Measurements from ENCODE around the gene DNASE1L3. TPM values are rescaled to one million over a fixed set of nuclear protein-coding genes. Genes with fewer than 3 reads are reported as not detected.
A peak's percentile ranks its signal among the peaks of the same experiment; 100 is the strongest.

DNASE1L3 gene
- total and polyA plus RNA-seq, 2 of the 13 experiments (the other 11 are each of a cell fraction or from before 2014, with no cell fraction given), result 0.86 to 1.7 TPM

DNA sequence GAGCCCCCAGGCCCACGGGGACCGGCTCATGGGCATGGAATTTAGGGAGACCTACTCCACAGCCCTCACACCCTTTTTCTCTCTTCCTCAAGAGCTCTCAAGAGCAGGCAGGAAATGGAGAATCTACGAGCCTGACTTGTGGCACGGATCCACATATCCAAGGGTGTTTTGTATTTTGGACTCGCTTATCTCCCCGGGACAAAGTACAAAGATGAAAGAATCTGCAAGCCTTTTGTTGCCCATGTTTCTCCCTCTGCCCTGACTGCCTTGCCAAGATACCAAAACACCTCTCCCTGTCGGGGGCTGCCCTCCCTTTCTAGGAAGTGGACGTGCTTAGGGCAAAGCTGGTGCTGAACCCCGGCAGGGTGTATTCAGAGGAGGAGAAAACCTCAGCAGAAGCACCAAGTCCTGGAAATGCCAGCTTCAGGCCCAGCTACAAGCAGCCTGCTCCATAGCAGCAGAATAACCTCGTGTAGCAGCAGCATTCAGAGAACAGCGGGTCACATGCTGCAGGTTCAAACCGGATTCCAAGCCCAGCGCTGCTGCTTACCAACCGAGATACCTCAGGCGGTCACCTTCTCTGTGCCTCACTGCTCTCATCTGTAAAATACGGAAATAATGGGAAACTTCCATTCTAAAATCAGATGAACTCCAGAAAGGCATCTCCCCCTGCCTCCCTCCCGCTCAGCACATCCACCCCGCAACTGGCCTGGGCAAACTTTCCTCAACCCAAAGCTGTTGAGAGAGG lies 35.2 kb downstream of the DNASE1L3 start (continued):
- TF ChIP-seq, protein P1, sequence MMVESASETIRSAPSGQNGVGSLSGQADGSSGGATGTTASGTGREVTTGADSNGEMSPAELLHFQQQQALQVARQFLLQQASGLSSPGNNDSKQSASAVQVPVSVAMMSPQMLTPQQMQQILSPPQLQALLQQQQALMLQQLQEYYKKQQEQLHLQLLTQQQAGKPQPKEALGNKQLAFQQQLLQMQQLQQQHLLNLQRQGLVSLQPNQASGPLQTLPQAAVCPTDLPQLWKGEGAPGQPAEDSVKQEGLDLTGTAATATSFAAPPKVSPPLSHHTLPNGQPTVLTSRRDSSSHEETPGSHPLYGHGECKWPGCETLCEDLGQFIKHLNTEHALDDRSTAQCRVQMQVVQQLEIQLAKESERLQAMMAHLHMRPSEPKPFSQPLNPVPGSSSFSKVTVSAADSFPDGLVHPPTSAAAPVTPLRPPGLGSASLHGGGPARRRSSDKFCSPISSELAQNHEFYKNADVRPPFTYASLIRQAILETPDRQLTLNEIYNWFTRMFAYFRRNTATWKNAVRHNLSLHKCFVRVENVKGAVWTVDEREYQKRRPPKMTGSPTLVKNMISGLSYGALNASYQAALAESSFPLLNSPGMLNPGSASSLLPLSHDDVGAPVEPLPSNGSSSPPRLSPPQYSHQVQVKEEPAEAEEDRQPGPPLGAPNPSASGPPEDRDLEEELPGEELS (CRISPR knock-in tag; IDR thresholded peaks at IDR 0.05), result peak; percentile 83
- TF ChIP-seq SP5 (CRISPR knock-in tag; IDR thresholded peaks at IDR 0.05; ENCODE audit: borderline replicate concordance, low read depth) (peak; percentile 56; the same call in 1 of the 2 replicates), HOXA9 (CRISPR knock-in tag; IDR thresholded peaks at IDR 0.05; ENCODE audit: borderline replicate concordance) (no peak), NFKB2 (CRISPR knock-in tag; IDR thresholded peaks at IDR 0.05; ENCODE audit: borderline replicate concordance) (peak; percentile 42; the same call in 1 of the 2 replicates), PITX1 (CRISPR knock-in tag; IDR thresholded peaks at IDR 0.05) (peak; percentile 84; the same call in 1 of the 2 replicates), PLRG1 (conservative IDR thresholded peaks at IDR 0.05) (no peak), ZSCAN25 (CRISPR knock-in tag; IDR thresholded peaks at IDR 0.05) (peak; percentile 34; the same call in 1 of the 2 replicates), THYN1 (CRISPR knock-in tag; IDR thresholded peaks at IDR 0.05; ENCODE audit: borderline replicate concordance, low read depth) (no peak), ZNF775 (CRISPR knock-in tag; IDR thresholded peaks at IDR 0.05; ENCODE audit: borderline replicate concordance) (no peak), HMGA1 (CRISPR knock-in tag; conservative IDR thresholded peaks at IDR 0.05) (no peak), ZBTB3 (CRISPR knock-in tag; IDR thresholded peaks at IDR 0.05; ENCODE audit: borderline replicate concordance, low read depth) (no peak), NCOA2 (CRISPR knock-in tag; IDR thresholded peaks at IDR 0.05) (peak; percentile 89), ZNF33A (CRISPR knock-in tag; IDR thresholded peaks at IDR 0.05; ENCODE audit: borderline replicate concordance) (no peak), KDM4B (CRISPR knock-in tag; IDR thresholded peaks at IDR 0.05) (peak; percentile 51; the same call in 1 of the 2 replicates), PRPF4 (IDR thresholded peaks at IDR 0.05; ENCODE audit: low read depth, low read length, poor library complexity, severe bottlenecking) (no peak), KDM1A (CRISPR knock-in tag; IDR thresholded peaks at IDR 0.05) (peak; percentile 40; the same call in 1 of the 2 replicates)
- TF ChIP-seq, protein P2, sequence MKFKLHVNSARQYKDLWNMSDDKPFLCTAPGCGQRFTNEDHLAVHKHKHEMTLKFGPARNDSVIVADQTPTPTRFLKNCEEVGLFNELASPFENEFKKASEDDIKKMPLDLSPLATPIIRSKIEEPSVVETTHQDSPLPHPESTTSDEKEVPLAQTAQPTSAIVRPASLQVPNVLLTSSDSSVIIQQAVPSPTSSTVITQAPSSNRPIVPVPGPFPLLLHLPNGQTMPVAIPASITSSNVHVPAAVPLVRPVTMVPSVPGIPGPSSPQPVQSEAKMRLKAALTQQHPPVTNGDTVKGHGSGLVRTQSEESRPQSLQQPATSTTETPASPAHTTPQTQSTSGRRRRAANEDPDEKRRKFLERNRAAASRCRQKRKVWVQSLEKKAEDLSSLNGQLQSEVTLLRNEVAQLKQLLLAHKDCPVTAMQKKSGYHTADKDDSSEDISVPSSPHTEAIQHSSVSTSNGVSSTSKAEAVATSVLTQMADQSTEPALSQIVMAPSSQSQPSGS (CRISPR knock-in tag; IDR thresholded peaks at IDR 0.05), result peak; percentile 46; the same call in 1 of the 2 replicates
- TF ChIP-seq, protein P3, sequence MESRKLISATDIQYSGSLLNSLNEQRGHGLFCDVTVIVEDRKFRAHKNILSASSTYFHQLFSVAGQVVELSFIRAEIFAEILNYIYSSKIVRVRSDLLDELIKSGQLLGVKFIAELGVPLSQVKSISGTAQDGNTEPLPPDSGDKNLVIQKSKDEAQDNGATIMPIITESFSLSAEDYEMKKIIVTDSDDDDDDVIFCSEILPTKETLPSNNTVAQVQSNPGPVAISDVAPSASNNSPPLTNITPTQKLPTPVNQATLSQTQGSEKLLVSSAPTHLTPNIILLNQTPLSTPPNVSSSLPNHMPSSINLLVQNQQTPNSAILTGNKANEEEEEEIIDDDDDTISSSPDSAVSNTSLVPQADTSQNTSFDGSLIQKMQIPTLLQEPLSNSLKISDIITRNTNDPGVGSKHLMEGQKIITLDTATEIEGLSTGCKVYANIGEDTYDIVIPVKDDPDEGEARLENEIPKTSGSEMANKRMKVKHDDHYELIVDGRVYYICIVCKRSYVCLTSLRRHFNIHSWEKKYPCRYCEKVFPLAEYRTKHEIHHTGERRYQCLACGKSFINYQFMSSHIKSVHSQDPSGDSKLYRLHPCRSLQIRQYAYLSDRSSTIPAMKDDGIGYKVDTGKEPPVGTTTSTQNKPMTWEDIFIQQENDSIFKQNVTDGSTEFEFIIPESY (CRISPR knock-in tag; IDR thresholded peaks at IDR 0.05), result peak; percentile 42
- TF ChIP-seq, protein P4, sequence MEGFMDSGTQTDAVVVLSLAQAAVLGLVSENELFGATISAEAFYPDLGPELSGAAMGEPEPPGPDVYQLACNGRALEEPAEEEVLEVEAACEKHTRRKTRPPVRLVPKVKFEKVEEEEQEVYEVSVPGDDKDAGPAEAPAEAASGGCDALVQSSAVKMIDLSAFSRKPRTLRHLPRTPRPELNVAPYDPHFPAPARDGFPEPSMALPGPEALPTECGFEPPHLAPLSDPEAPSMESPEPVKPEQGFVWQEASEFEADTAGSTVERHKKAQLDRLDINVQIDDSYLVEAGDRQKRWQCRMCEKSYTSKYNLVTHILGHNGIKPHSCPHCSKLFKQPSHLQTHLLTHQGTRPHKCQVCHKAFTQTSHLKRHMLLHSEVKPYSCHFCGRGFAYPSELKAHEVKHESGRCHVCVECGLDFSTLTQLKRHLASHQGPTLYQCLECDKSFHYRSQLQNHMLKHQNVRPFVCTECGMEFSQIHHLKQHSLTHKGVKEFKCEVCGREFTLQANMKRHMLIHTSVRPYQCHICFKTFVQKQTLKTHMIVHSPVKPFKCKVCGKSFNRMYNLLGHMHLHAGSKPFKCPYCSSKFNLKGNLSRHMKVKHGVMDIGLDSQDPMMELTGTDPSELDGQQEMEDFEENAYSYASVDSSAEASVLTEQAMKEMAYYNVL (CRISPR knock-in tag; IDR thresholded peaks at IDR 0.05; ENCODE audit: borderline replicate concordance), result peak; percentile 72
